Osteocyte (in vitro differentiated cells): ENCODE results near the gene ASS1. TPM values are rescaled to one million over a fixed set of nuclear protein-coding genes. Genes with fewer than 3 reads are reported as not detected.

ENCODE experiments used
- DNase-seq: peaks from one replicate; pipeline ENCODE4 v3.0.0; 2021; ENCODE audit warnings: mixed read lengths; ENCODE audit not compliant: unreplicated experiment; ENCODE audit errors: extremely low spot score
- H3K27ac Mint-ChIP-seq: one replicate; pipeline ENCODE4 v1.8.0; 2021; ENCODE audit warnings: mild to moderate bottlenecking, mixed read lengths; ENCODE audit not compliant: unreplicated experiment
- H3K27me3 Mint-ChIP-seq: one replicate; pipeline ENCODE4 v1.8.0; 2021; ENCODE audit warnings: mixed read lengths; ENCODE audit not compliant: unreplicated experiment
- H3K36me3 Mint-ChIP-seq: one replicate; pipeline ENCODE4 v1.8.0; 2021; ENCODE audit warnings: mixed read lengths; ENCODE audit not compliant: unreplicated experiment
- H3K4me1 Mint-ChIP-seq: one replicate; pipeline ENCODE4 v1.8.0; 2021; ENCODE audit warnings: mixed read lengths; ENCODE audit not compliant: unreplicated experiment
- H3K4me3 Mint-ChIP-seq: one replicate; pipeline ENCODE4 v1.8.0; 2021; ENCODE audit warnings: mild to moderate bottlenecking, moderate library complexity, mixed read lengths; ENCODE audit not compliant: unreplicated experiment
- H3K9me3 Mint-ChIP-seq: one replicate; pipeline ENCODE4 v1.8.0; 2021; ENCODE audit warnings: mixed read lengths; ENCODE audit not compliant: unreplicated experiment
- CTCF ChIP-seq: fragments of 200-600 bp; sonication (generic); IDR thresholded peaks from 2 replicates; pipeline ENCODE4 v1.5.0; 2021; ENCODE audit warnings: antibody characterized with exemption, mild to moderate bottlenecking, moderate library complexity
- total RNA-seq: library from RNA; stranded (reverse); gene quantifications from 2 replicates; pipeline ENCODE4 v1.2.1, GENCODE V29; 2021

Gene ASS1
- total RNA-seq, 1 donor from 2014 or later, result 219 TPM

GRCh38 chr9:130476151-130476730, 31.5 kb downstream of the ASS1 start:
- H3K9me3 Mint-ChIP-seq, result no peaks in the 10 kb centered on the region
- H3K27ac Mint-ChIP-seq, result no peak overlapping the region
- H3K4me1 Mint-ChIP-seq, result no peaks in the 10 kb centered on the region
- no peaks in the 10 kb centered on the region for H3K27me3 Mint-ChIP-seq
- no peak overlapping the region for H3K4me3 Mint-ChIP-seq
- DNase-seq, result no peak
- H3K36me3 Mint-ChIP-seq, result peaks cover 15% of the 10 kb centered on the region
- no peak for TF ChIP-seq CTCF

GRCh38 chr9:130477564-130477963, 32.8 kb downstream of the ASS1 start:
- Mint-ChIP-seq H3K27ac (no peak overlapping the region), H3K9me3 (no peaks in the 10 kb centered on the region), H3K4me1 (no peaks in the 10 kb centered on the region), H3K36me3 (peaks cover 18% of the 10 kb centered on the region), H3K4me3 (no peak overlapping the region), H3K27me3 (no peaks in the 10 kb centered on the region)
- DNase-seq, result no peak
- no peak for TF ChIP-seq CTCF

- H3K4me3 Mint-ChIP-seq, result no peak overlapping the region
- no peak for DNase-seq
- no peak for TF ChIP-seq CTCF
- no peaks in the 10 kb centered on the region for H3K9me3 Mint-ChIP-seq
- H3K4me1 Mint-ChIP-seq, result no peaks in the 10 kb centered on the region
- no peak overlapping the region for H3K27ac Mint-ChIP-seq
- H3K27me3 Mint-ChIP-seq, result no peaks in the 10 kb centered on the region
- peaks cover 18% of the 10 kb centered on the region for H3K36me3 Mint-ChIP-seq
These were observed 33.4 kb downstream of the ASS1 start for GRCh38 chr9:130478152-130478551.

- TF ChIP-seq CTCF, result no peak
- Mint-ChIP-seq H3K4me1 (no peaks in the 10 kb centered on the region), H3K27me3 (no peaks in the 10 kb centered on the region), H3K36me3 (peaks cover 20% of the 10 kb centered on the region), H3K4me3 (no peak overlapping the region), H3K27ac (no peak overlapping the region), H3K9me3 (no peaks in the 10 kb centered on the region)
- DNase-seq, result no peak
These were observed 34.2 kb downstream of the ASS1 start for GRCh38 chr9:130478736-130479575.

- H3K27me3 Mint-ChIP-seq, result no peaks in the 10 kb centered on the region
- no peak overlapping the region for H3K27ac Mint-ChIP-seq
- H3K4me3 Mint-ChIP-seq, result no peak overlapping the region
- DNase-seq, result no peak
- H3K9me3 Mint-ChIP-seq, result no peaks in the 10 kb centered on the region
- peaks cover 24% of the 10 kb centered on the region for H3K36me3 Mint-ChIP-seq
- no peaks in the 10 kb centered on the region for H3K4me1 Mint-ChIP-seq
- TF ChIP-seq CTCF, result no peak
These were observed 34.8 kb downstream of the ASS1 start for GRCh38 chr9:130479587-130479986.
